Measurements from ENCODE around the gene NADSYN1.

GRCh38 chr11:71507102-71507501, 54.1 kb downstream of the NADSYN1 start:
- TF ChIP-seq CTCF (IDR thresholded peaks at IDR 0.05; ENCODE audit: low read depth, low read length), result no peak
- TF ChIP-seq EZH2phosphoT487 (IDR thresholded peaks at IDR 0.05; ENCODE audit: low read depth), result no peak
